GM12878 (cell line): ENCODE measurements around the gene NOTCH3. TPM values are rescaled to one million over a fixed set of nuclear protein-coding genes. Genes with fewer than 3 reads are reported as not detected.

Experiments used
- ATAC-seq: fragments of 200-7000 bp; cut with Tn5 transposase; 3 replicates; pipeline ENCODE4 v1.9.1; 2020; ENCODE audit warnings: mild to moderate bottlenecking, moderate library complexity
- BruUV-seq: library from RNA; stranded (reverse); fragments of 400-500 nt; replicated peaks from 2 replicates; lab custom pipeline; 2021; lab: Mats Ljungman, UMichigan
- CTCF ChIA-PET: fragments of 300-600 bp; sonication (Branson Sonifier 250); formaldehyde crosslinking; extraction: SDS; loops from one replicate; lab custom pipeline; 2021; ENCODE audit warnings: inconsistent platforms; lab: Yijun Ruan, JAX
- POLR2A ChIA-PET: fragments of 350-600 bp; formaldehyde crosslinking; extraction: SDS; loops from one replicate; lab custom pipeline; 2021; ENCODE audit warnings: inconsistent platforms; lab: Charles Lee
- RAD21 ChIA-PET: fragments of 300-600 bp; sonication (Branson Sonifier 250); formaldehyde crosslinking; loops from one replicate; lab custom pipeline; 2023; ENCODE audit warnings: antibody characterized with exemption; ENCODE audit not compliant: unreplicated experiment; lab: Charles Lee
- SMC1A ChIA-PET: fragments of 300-600 bp; sonication (Branson Sonifier 250); formaldehyde crosslinking; loops from one replicate; lab custom pipeline; 2023; ENCODE audit not compliant: unreplicated experiment, uncharacterized antibody; lab: Charles Lee
- DNase-seq: peaks from one replicate; pipeline ENCODE4 v3.0.0-alpha.2; 2011; ENCODE audit warnings: low read depth, low spot score
- FAIRE-seq: peaks from 3 replicates; lab custom pipeline; 2011; peaks lifted over from hg19 to GRCh38; lab: Jason Lieb, UNC
- H2AFZ ChIP-seq: 2 replicates; pipeline ENCODE4 v1.6.0; 2011; ENCODE audit warnings: low read depth, low read length, control low read depth; ENCODE audit not compliant: control insufficient read depth
- H3K27ac ChIP-seq: 2 replicates; pipeline ENCODE4 v1.5.1; 2011; ENCODE audit warnings: control low read depth; ENCODE audit not compliant: control insufficient read depth, insufficient read depth
- H3K27me3 ChIP-seq, 2 experiments: replicated peaks in 1 of 2; 2 replicates each; pipeline versions ENCODE4 v1.6.0 to v1.6.1; 2011; ENCODE audit warnings: low read length in 1 of 2; ENCODE audit not compliant: control insufficient read depth in 2 of 2, insufficient read depth in 2 of 2
- H3K36me3 ChIP-seq, 2 experiments: 2 replicates each; pipeline ENCODE4 v1.5.1; 2011; ENCODE audit warnings: low read length in 1 of 2; ENCODE audit not compliant: control insufficient read depth in 2 of 2, insufficient read depth in 2 of 2
- H3K4me1 ChIP-seq: 2 replicates; pipeline ENCODE4 v1.6.1; 2011; ENCODE audit warnings: mild to moderate bottlenecking, low read length, moderate library complexity, mixed read lengths; ENCODE audit not compliant: control insufficient read depth, insufficient read depth
- H3K4me2 ChIP-seq: 2 replicates; pipeline ENCODE4 v1.6.0; 2011; ENCODE audit warnings: control low read depth; ENCODE audit not compliant: control insufficient read depth, insufficient read depth
- H3K4me3 ChIP-seq: fragments of 200-600 bp; sonication (generic); 2 replicates; pipeline ENCODE4 v1.5.1; 2016
- H3K79me2 ChIP-seq: 2 replicates; pipeline ENCODE4 v1.6.0; 2011; ENCODE audit warnings: low read length; ENCODE audit not compliant: control insufficient read depth, insufficient read depth
- H3K9ac ChIP-seq: 2 replicates; pipeline ENCODE4 v1.8.0; 2011; ENCODE audit warnings: low read length, control low read depth, mixed read lengths; ENCODE audit not compliant: control insufficient read depth, insufficient read depth
- H3K9me3 ChIP-seq: replicated peaks from 3 replicates; pipeline ENCODE4 v1.5.1; 2011; ENCODE audit warnings: mild to moderate bottlenecking, low read length; ENCODE audit not compliant: control insufficient read depth, insufficient read depth
- H4K20me1 ChIP-seq: 2 replicates; pipeline ENCODE4 v1.6.0; 2011; ENCODE audit not compliant: control insufficient read depth, insufficient read depth
- BCL11A ChIP-seq: IDR thresholded peaks from 2 replicates; pipeline ENCODE4 v1.6.1; 2011; ENCODE audit warnings: low read depth, low read length
- FOXK2 ChIP-seq: fragments of 450-650 bp; IDR thresholded peaks from 2 replicates; pipeline ENCODE4 v1.6.1; 2017; ENCODE audit warnings: mild to moderate bottlenecking, moderate library complexity
- HCFC1 ChIP-seq: fragments of 150-350 bp; IDR thresholded peaks from 2 replicates; pipeline ENCODE4 v1.6.1; 2014; ENCODE audit warnings: low read length
- HDAC6 ChIP-seq: fragments of 200-600 bp; sonication (generic); IDR thresholded peaks from one replicate; pipeline ENCODE4 v1.8.0; 2017; ENCODE audit warnings: antibody characterized with exemption; ENCODE audit not compliant: unreplicated experiment
- KDM1A ChIP-seq: fragments of 200-600 bp; sonication (generic); IDR thresholded peaks from 2 replicates; pipeline ENCODE4 v1.6.1; 2016; ENCODE audit warnings: borderline replicate concordance
- NFYB ChIP-seq: IDR thresholded peaks from 2 replicates; pipeline ENCODE4 v1.6.1; 2011; ENCODE audit warnings: low read depth, mild to moderate bottlenecking, low read length, improper control_type of control experiment, moderate library complexity; ENCODE audit not compliant: insufficient read depth
- USF2 ChIP-seq: IDR thresholded peaks from 2 replicates; pipeline ENCODE4 v1.6.1; 2011; ENCODE audit warnings: low read depth, low read length, improper control_type of control experiment, borderline replicate concordance
- YY1 ChIP-seq: IDR thresholded peaks from 2 replicates; pipeline ENCODE4 v1.6.1; 2011; ENCODE audit warnings: low read depth, mild to moderate bottlenecking, low read length
- ZNF274 ChIP-seq: IDR thresholded peaks from one replicate; pipeline ENCODE4 v1.8.0; 2011; ENCODE audit not compliant: insufficient read length, insufficient read depth
- ZNF592 ChIP-seq: fragments of 450-650 bp; IDR thresholded peaks from 2 replicates; pipeline ENCODE4 v1.6.1; 2017; ENCODE audit warnings: mild to moderate bottlenecking, moderate library complexity
- ZNF622 ChIP-seq: fragments of 450-650 bp; IDR thresholded peaks from 2 replicates; pipeline ENCODE4 v1.6.1; 2017; ENCODE audit warnings: mild to moderate bottlenecking, inconsistent platforms
- WGBS: methylation state at CpG from one replicate; pipeline ENCODE4 v1.1.6; 2016; ENCODE audit warnings: low lambda C conversion rate; ENCODE audit not compliant: insufficient replicate concordance, insufficient coverage; ENCODE audit errors: missing lambda C conversion rate; 5-methylcytosine and 5-hydroxymethylcytosine counted together
- in situ Hi-C: fragments of 300-500 bp; cut with MboI; formaldehyde crosslinking; loops from 9 replicates; pipeline ENCODE4 v1.14.3; 2018; ENCODE audit warnings: mixed read lengths
- intact Hi-C: fragments of 100-400 bp; cut with micrococcal nuclease; formaldehyde crosslinking; loops from one replicate; pipeline ENCODE4 v1.14.2; 2022; ENCODE audit not compliant: unreplicated experiment
- polyA plus RNA-seq, 11 experiments: library from polyadenylated mRNA; depleted of rRNA in 4 of 11; unstranded in 6 of 11; stranded (reverse) in 5 of 11; fragments of >200 nt; fragmentation: Nextera tagmentation in 4 of 11; fragmentation: Illumina TruSeq in 1 of 11; extraction: Ambion mirVana in 4 of 11; extraction: Trizol in 1 of 11; gene quantifications; 1 replicate in 1 of 11; 2 replicates in 10 of 11; pipeline versions ENCODE4 v1.2.1 to v1.2.3, GENCODE V29; 2011 to 2016; ENCODE audit warnings: inconsistent platforms in 2 of 11, missing spikeins in 2 of 11, low read depth in 1 of 11
- total RNA-seq, 4 experiments: library from RNA; depleted of rRNA in 3 of 4; stranded (reverse); fragments of >200 nt in 3 of 4; fragmentation: Illumina TruSeq in 1 of 4; extraction: Trizol in 1 of 4; gene quantifications; 2 replicates each; pipeline versions ENCODE4 v1.2.1 to v1.2.3, GENCODE V29; 2013 to 2021
- TF ChIP-seq, protein P1 (sequence below): fragments of 450-650 bp; IDR thresholded peaks from 2 replicates; pipeline ENCODE4 v1.6.1; 2017; ENCODE audit warnings: mild to moderate bottlenecking, low read depth, inconsistent platforms; ENCODE audit not compliant: poor library complexity, severe bottlenecking

The NOTCH3 gene
- total and polyA plus RNA-seq, 10 of the 15 experiments (the other 5 are each of a cell fraction or from before 2014, with no cell fraction given) = 0.01 to 0.42 (median 0.10) TPM; not detected in 5

DNA sequence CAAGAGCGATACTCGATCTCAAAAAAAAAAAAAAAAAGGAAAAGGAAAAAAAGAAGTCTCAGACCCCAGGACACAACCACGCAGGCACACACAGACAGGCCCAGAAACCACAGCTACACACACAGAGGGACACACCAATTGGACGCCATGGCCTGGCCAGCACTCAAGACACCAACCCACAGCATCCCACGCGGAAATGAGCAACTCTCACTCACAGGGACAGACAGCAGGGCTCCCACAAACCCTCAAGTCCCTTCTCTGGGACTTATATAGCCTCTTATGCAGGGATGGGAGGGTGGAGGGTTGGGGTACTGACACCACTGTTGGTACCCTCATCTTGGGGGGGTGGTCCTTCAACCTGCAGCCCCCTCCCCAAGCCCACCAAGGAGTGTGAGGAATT, 5.9 kb downstream of the NOTCH3 start:
- H3K27ac ChIP-seq = no peak overlapping the region
- RAD21 ChIA-PET = no interaction called here
- BruUV-seq = no TSS peak
- no peaks in the 10 kb centered on the region for H3K36me3 ChIP-seq
- no peak for ATAC-seq
- TF ChIP-seq ZNF622 = no peak
- no peak for TF ChIP-seq KDM1A
- TF ChIP-seq, all 136 proteins: peak for 0
- WGBS = 56% methylated on average over 4 of the region's 6 CpGs
- no peak overlapping the region for H3K9ac ChIP-seq
- H3K4me1 ChIP-seq = no peaks in the 10 kb centered on the region
- no peak overlapping the region for H2AFZ ChIP-seq
- no peak overlapping the region for H3K4me2 ChIP-seq
- in situ Hi-C loops = no loop called here
- ChIA-PET SMC1A (no interaction called here), CTCF (no interaction called here), POLR2A (interaction anchor here (0.6 kb wide), 1 partner anchor 559 kb away, joined by 5 read pairs; no protein-coding TSS in a partner anchor)
- H3K27me3 ChIP-seq = peaks cover 0 to 2% of the 10 kb centered on the region in 2 experiments; a peak in 2 of 4 replicates
- no peaks in the 10 kb centered on the region for H3K9me3 ChIP-seq
- DNase-seq = no peak
- no peaks in the 10 kb centered on the region for H3K79me2 ChIP-seq
- no peak for FAIRE-seq
- intact Hi-C loops = no loop called here
- H3K4me3 ChIP-seq = no peak overlapping the region
- H4K20me1 ChIP-seq = no peaks in the 10 kb centered on the region

DNA sequence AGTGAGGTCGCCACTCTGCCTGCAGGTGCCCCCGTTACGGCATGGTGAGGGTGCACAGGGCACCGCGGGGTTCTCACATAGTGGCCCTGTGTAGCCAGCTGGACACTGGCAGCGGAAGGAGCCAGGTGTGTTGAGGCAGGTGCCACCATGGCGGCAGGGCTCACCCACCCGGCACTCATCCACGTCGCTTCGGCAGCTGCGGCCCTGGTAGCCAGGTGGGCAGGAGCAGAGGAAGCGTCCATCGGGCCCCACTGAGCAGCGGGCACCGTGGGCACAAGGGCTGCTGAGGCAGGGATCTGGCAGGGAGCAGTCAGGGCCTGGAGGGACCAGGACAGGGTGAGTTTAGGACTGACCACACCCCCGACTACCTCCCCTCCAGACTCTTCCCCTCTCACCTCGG, 8.8 kb downstream of the NOTCH3 start:
- Histone ChIP-seq H2AFZ (no peak overlapping the region), H3K9me3 (no peaks in the 10 kb centered on the region), H3K27ac (no peak overlapping the region), H3K36me3 (no peaks in the 10 kb centered on the region), H3K9ac (no peak overlapping the region), H3K4me2 (no peak overlapping the region), H3K4me3 (no peak overlapping the region), H4K20me1 (no peaks in the 10 kb centered on the region), H3K79me2 (no peaks in the 10 kb centered on the region), H3K27me3 (no peaks in the 10 kb centered on the region; a peak in 1 of 4 replicates), H3K4me1 (no peaks in the 10 kb centered on the region)
- FAIRE-seq (no peak), DNase-seq (no peak), ATAC-seq (no peak)
- WGBS = 66% methylated on average over 18 of the region's 18 CpGs
- intact Hi-C loops (no loop called here), in situ Hi-C loops (no loop called here)
- ChIA-PET SMC1A (no interaction called here), POLR2A (no interaction called here), CTCF (no interaction called here), RAD21 (no interaction called here)
- no TSS peak for BruUV-seq
- TF ChIP-seq USF2 (no peak), NFYB (no peak), HDAC6 (no peak), ZNF274 (no peak), HCFC1 (no peak), YY1 (no peak), BCL11A (no peak), FOXK2 (no peak), ZNF592 (no peak)
- TF ChIP-seq, protein P1, sequence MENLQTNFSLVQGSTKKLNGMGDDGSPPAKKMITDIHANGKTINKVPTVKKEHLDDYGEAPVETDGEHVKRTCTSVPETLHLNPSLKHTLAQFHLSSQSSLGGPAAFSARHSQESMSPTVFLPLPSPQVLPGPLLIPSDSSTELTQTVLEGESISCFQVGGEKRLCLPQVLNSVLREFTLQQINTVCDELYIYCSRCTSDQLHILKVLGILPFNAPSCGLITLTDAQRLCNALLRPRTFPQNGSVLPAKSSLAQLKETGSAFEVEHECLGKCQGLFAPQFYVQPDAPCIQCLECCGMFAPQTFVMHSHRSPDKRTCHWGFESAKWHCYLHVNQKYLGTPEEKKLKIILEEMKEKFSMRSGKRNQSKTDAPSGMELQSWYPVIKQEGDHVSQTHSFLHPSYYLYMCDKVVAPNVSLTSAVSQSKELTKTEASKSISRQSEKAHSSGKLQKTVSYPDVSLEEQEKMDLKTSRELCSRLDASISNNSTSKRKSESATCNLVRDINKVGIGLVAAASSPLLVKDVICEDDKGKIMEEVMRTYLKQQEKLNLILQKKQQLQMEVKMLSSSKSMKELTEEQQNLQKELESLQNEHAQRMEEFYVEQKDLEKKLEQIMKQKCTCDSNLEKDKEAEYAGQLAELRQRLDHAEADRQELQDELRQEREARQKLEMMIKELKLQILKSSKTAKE = no peak
